ENCODE results near the gene RYR3. TPM values are rescaled to one million over a fixed set of nuclear protein-coding genes. Genes with fewer than 3 reads are reported as not detected.

Gene RYR3
- total and polyA plus RNA-seq, 2 donors (not counting 1 experiment from before 2014, with no cell fraction given): not detected

DNA sequence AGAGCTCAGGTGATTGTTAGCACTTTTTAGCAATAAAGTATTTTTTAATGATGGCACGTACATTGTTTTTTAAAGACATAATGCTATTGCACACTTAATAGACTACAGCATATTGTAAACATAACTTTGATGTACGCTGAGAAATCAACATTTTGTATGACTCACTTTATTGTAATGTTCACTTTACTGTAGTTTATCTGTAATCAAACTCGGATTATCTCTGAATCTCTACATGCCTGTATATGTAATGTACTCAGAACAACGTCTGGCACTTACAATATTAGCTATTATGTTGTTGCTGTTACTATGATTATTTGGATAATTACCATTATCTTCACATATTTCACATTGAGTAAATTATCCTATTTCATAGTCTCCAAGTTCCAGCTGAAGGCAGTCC lies 519.6 kb downstream of the RYR3 start:
- no peak overlapping the region for H2AFZ ChIP-seq (ENCODE audit: insufficient read depth, low read depth, low read length, poor library complexity, severe bottlenecking)
- H3K27ac ChIP-seq (ENCODE audit: low read length in 2 of 2): no peak overlapping the region
- TF ChIP-seq, protein P1, sequence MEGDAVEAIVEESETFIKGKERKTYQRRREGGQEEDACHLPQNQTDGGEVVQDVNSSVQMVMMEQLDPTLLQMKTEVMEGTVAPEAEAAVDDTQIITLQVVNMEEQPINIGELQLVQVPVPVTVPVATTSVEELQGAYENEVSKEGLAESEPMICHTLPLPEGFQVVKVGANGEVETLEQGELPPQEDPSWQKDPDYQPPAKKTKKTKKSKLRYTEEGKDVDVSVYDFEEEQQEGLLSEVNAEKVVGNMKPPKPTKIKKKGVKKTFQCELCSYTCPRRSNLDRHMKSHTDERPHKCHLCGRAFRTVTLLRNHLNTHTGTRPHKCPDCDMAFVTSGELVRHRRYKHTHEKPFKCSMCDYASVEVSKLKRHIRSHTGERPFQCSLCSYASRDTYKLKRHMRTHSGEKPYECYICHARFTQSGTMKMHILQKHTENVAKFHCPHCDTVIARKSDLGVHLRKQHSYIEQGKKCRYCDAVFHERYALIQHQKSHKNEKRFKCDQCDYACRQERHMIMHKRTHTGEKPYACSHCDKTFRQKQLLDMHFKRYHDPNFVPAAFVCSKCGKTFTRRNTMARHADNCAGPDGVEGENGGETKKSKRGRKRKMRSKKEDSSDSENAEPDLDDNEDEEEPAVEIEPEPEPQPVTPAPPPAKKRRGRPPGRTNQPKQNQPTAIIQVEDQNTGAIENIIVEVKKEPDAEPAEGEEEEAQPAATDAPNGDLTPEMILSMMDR (IDR thresholded peaks at IDR 0.05): no peak
- TF ChIP-seq EZH2 (IDR thresholded peaks at IDR 0.05; ENCODE audit: borderline replicate concordance, insufficient read depth, low read depth, low read length, poor library complexity, severe bottlenecking): no peak
- no CpG with 5 or more reads among the region's 4 CpGs for WGBS (ENCODE audit: insufficient coverage)
- DNase-seq (no peak), ATAC-seq (ENCODE audit: low read depth) (no peak)
- H3K36me3 ChIP-seq (replicated peaks in 1 of 2; ENCODE audit: control extremely low read depth in 1 of 2, control insufficient read depth in 1 of 2, extremely low read depth in 1 of 2, insufficient read depth in 2 of 2, low read length in 1 of 2): no peaks in the 10 kb centered on the region
- intact Hi-C loops (cut with micrococcal nuclease): no loop called here
- ChIA-PET POLR2A (no interaction called here), CTCF (no interaction called here)
- Mint-ChIP-seq H3K4me3 (no peak overlapping the region), H3K27ac (no peak overlapping the region), H3K4me1 (no peaks in the 10 kb centered on the region), H3K9me3 (ENCODE audit: insufficient read depth) (no peaks in the 10 kb centered on the region), H3K27me3 (peaks cover 10% of the 10 kb centered on the region)
- H3K9ac ChIP-seq (ENCODE audit: low read length): no peak overlapping the region
- no peaks in the 10 kb centered on the region for H4K20me1 ChIP-seq (ENCODE audit: control insufficient read depth, insufficient read depth, low read length, poor library complexity, severe bottlenecking)
- H3K27me3 ChIP-seq (replicated peaks in 1 of 4; ENCODE audit: control extremely low read depth in 1 of 4, control insufficient read depth in 3 of 4, insufficient read depth in 4 of 4, low read length in 3 of 4): peaks cover 0 to 2% (median 0%) of the 10 kb centered on the region in 4 experiments
- H3K4me2 ChIP-seq (replicated peaks; ENCODE audit: low read depth, low read length, poor library complexity, severe bottlenecking): no peak overlapping the region
- no peaks in the 10 kb centered on the region for H3K79me2 ChIP-seq (ENCODE audit: control insufficient read depth, insufficient read depth, low read length)
- H3K4me3 ChIP-seq (ENCODE audit: control extremely low read depth in 1 of 5, extremely low read depth in 1 of 5, insufficient read depth in 1 of 5, low read depth in 2 of 5, low read length in 4 of 5): no peak overlapping the region
- no peaks in the 10 kb centered on the region for H3K4me1 ChIP-seq (ENCODE audit: control insufficient read depth in 2 of 2, insufficient read depth in 2 of 2, low read length in 2 of 2)
- H3K9me3 ChIP-seq (ENCODE audit: control extremely low read depth in 1 of 3, control insufficient read depth in 2 of 3, insufficient read depth in 1 of 3, low read length in 2 of 3): no peaks in the 10 kb centered on the region

DNA sequence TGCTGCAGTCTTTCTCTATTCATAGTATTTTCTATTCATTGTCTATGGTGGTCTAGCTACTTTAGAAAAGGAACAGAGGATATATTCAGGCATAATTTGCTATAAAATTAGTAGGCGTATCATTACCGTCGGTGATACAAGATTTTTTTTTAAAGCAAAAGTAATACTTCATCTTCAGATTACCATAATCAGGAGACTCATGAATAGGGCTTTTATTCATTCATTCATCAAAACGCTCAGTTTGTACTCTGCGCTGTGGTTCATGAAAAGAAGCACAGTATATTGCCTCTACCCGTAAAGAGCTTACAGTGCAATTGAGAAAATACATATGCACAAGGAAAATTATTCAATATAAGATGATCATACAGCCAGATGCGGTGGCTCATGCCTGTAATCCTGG lies 520.9 kb downstream of the RYR3 start:
- no peaks in the 10 kb centered on the region for H4K20me1 ChIP-seq (ENCODE audit: control insufficient read depth, insufficient read depth, low read length, poor library complexity, severe bottlenecking)

More for the DNA sequence above, 520.9 kb downstream of the RYR3 start:
- TF ChIP-seq, protein P1 (IDR thresholded peaks at IDR 0.05): no peak
- TF ChIP-seq EZH2 (IDR thresholded peaks at IDR 0.05; ENCODE audit: borderline replicate concordance, insufficient read depth, low read depth, low read length, poor library complexity, severe bottlenecking): no peak
- Histone ChIP-seq H3K79me2 (ENCODE audit: control insufficient read depth, insufficient read depth, low read length) (no peaks in the 10 kb centered on the region), H3K9me3 (ENCODE audit: control extremely low read depth in 1 of 3, control insufficient read depth in 2 of 3, insufficient read depth in 1 of 3, low read length in 2 of 3) (no peaks in the 10 kb centered on the region), H2AFZ (ENCODE audit: insufficient read depth, low read depth, low read length, poor library complexity, severe bottlenecking) (no peak overlapping the region), H3K4me3 (ENCODE audit: control extremely low read depth in 1 of 5, extremely low read depth in 1 of 5, insufficient read depth in 1 of 5, low read depth in 2 of 5, low read length in 4 of 5) (no peak overlapping the region), H3K4me2 (replicated peaks; ENCODE audit: low read depth, low read length, poor library complexity, severe bottlenecking) (no peak overlapping the region), H3K36me3 (replicated peaks in 1 of 2; ENCODE audit: control extremely low read depth in 1 of 2, control insufficient read depth in 1 of 2, extremely low read depth in 1 of 2, insufficient read depth in 2 of 2, low read length in 1 of 2) (no peaks in the 10 kb centered on the region), H3K4me1 (ENCODE audit: control insufficient read depth in 2 of 2, insufficient read depth in 2 of 2, low read length in 2 of 2) (no peaks in the 10 kb centered on the region), H3K9ac (ENCODE audit: low read length) (no peak overlapping the region), H3K27ac (ENCODE audit: low read length in 2 of 2) (no peak overlapping the region), H3K27me3 (replicated peaks in 1 of 4; ENCODE audit: control extremely low read depth in 1 of 4, control insufficient read depth in 3 of 4, insufficient read depth in 4 of 4, low read length in 3 of 4) (peaks cover 0 to 2% (median 0%) of the 10 kb centered on the region in 4 experiments)
- CTCF ChIA-PET: no interaction called here
- no peaks in the 10 kb centered on the region for H3K4me1 Mint-ChIP-seq
- DNase-seq (no peak), ATAC-seq (ENCODE audit: low read depth) (no peak)
- H3K27me3 Mint-ChIP-seq: peaks cover 3% of the 10 kb centered on the region
- H3K4me3 Mint-ChIP-seq: no peak overlapping the region
- 100% methylated on average over 1 of the region's 7 CpGs for WGBS (ENCODE audit: insufficient coverage)
- H3K9me3 Mint-ChIP-seq (ENCODE audit: insufficient read depth): no peaks in the 10 kb centered on the region
- POLR2A ChIA-PET: no interaction called here
- intact Hi-C loops (cut with micrococcal nuclease): no loop called here
- no peak overlapping the region for H3K27ac Mint-ChIP-seq
